Small intestine (tissue), 7 donors: Measurements from ENCODE around the gene CLDN2. TPM values are rescaled to one million over a fixed set of nuclear protein-coding genes. Genes with fewer than 3 reads are reported as not detected.

Source experiments
- DNase-seq, 2 donors: peaks; one replicate each; pipeline versions ENCODE4 v3.0.0 to v3.0.0-alpha.2; 2013
- FAIRE-seq: peaks from 2 replicates; lab custom pipeline; 2012; peaks lifted over from hg19 to GRCh38; lab: Jason Lieb, UNC
- H3K27ac ChIP-seq, 3 donors: one replicate each; pipeline ENCODE4 v1.5.1; 2013; ENCODE audit warnings: low read length in 2 of 3, mild to moderate bottlenecking in 2 of 3, control low read depth in 1 of 3, inconsistent platforms in 1 of 3, low read depth in 1 of 3, moderate library complexity in 1 of 3
- H3K27me3 ChIP-seq, 3 donors: one replicate each; pipeline ENCODE4 v1.6.1; 2013; ENCODE audit warnings: low read length in 3 of 3, inconsistent platforms in 1 of 3; ENCODE audit not compliant: control insufficient read depth in 3 of 3, insufficient read depth in 3 of 3
- H3K36me3 ChIP-seq, 3 donors: one replicate each; pipeline ENCODE4 v1.6.1; 2013; ENCODE audit warnings: low read length in 3 of 3, inconsistent platforms in 1 of 3, low read depth in 1 of 3, mild to moderate bottlenecking in 1 of 3, moderate library complexity in 1 of 3; ENCODE audit not compliant: control insufficient read depth in 3 of 3, insufficient read depth in 2 of 3
- H3K4me1 ChIP-seq, 3 donors: one replicate each; pipeline ENCODE4 v1.6.1; 2013; ENCODE audit warnings: low read length in 2 of 3, inconsistent platforms in 1 of 3, low read depth in 1 of 3, mild to moderate bottlenecking in 1 of 3, moderate library complexity in 1 of 3; ENCODE audit not compliant: control insufficient read depth in 3 of 3, insufficient read depth in 2 of 3
- H3K4me3 ChIP-seq, 3 donors: one replicate each; pipeline ENCODE4 v1.5.1; 2013; ENCODE audit warnings: low read length in 3 of 3, control low read depth in 1 of 3, inconsistent platforms in 1 of 3, low read depth in 1 of 3, mild to moderate bottlenecking in 1 of 3, moderate library complexity in 1 of 3
- H3K9me3 ChIP-seq, 2 donors: one replicate each; pipeline ENCODE4 v1.6.1; 2013; ENCODE audit warnings: low read depth in 1 of 2, low read length in 1 of 2; ENCODE audit not compliant: control insufficient read depth in 2 of 2, insufficient read depth in 1 of 2
- WGBS, 3 donors: extraction: QIAGEN DNeasy Blood & Tissue Kit; methylation state at CpG; one replicate each; pipeline ENCODE4 v1.1.7; 2013; 5-methylcytosine and 5-hydroxymethylcytosine counted together
- polyA plus RNA-seq, 4 donors: library from polyadenylated mRNA; stranded (reverse) in 3 of 4; unstranded in 1 of 4; fragments of 200-250 nt in 3 of 4; fragments of 120-200 nt in 1 of 4; gene quantifications; one replicate each; pipeline versions ENCODE4 v1.2.1 to v1.2.3, GENCODE V29; 2013
- donor health status: healthy with polysubstance abuse.
- donor health status: control.
- donor health status: control.
- donor health status: Bipolar disorder and iron deficiency.
- donor health status: healthy.

CLDN2 gene
- polyA plus RNA-seq, 4 donors, result 1.3 to 156 (median 22.0) TPM

GRCh38 chrX:106928227-106928626 is 8.0 kb downstream of the CLDN2 start:
- H3K9me3 ChIP-seq, result no peaks in the 10 kb centered on the region
- no peaks in the 10 kb centered on the region for H3K27me3 ChIP-seq
- WGBS, 3 donors, result 63 to 66% (median 65%) methylated on average over 4 of the region's 4 CpGs
- H3K4me1 ChIP-seq, result peaks cover 0 to 14% (median 4%) of the 10 kb centered on the region in 3 donors
- no peak for DNase-seq
- no peak for FAIRE-seq
- peak overlapping the region in 2 of 3 donors; percentile 1 to 61 for H3K4me3 ChIP-seq
- peak overlapping the region in 2 of 3 donors; percentile 65 to 90 for H3K27ac ChIP-seq
- peaks cover 0 to 9% (median 0%) of the 10 kb centered on the region in 3 donors for H3K36me3 ChIP-seq

GRCh38 chrX:106931831-106932491 is 11.8 kb downstream of the CLDN2 start:
- no peak for DNase-seq
- Histone ChIP-seq H3K4me3 (peak overlapping the region in 1 of 3 donors; percentile 61), H3K4me1 (peaks cover 0 to 35% (median 4%) of the 10 kb centered on the region in 3 donors), H3K27me3 (no peaks in the 10 kb centered on the region), H3K9me3 (no peaks in the 10 kb centered on the region), H3K27ac (peak overlapping the region; percentile 50 to 90 (median 78)), H3K36me3 (peaks cover 0 to 11% (median 0%) of the 10 kb centered on the region in 3 donors)
- FAIRE-seq, result no peak
- 23 to 60% (median 55%) methylated on average over 3 of the region's 3 CpGs for WGBS, 3 donors

- H3K27me3 ChIP-seq, result no peaks in the 10 kb centered on the region
- peaks cover 0 to 11% (median 0%) of the 10 kb centered on the region in 3 donors for H3K36me3 ChIP-seq
- H3K27ac ChIP-seq, result peak overlapping the region in 2 of 3 donors; percentile 78 to 90
- H3K4me3 ChIP-seq, result peak overlapping the region in 1 of 3 donors; percentile 15
- H3K9me3 ChIP-seq, result no peaks in the 10 kb centered on the region
- FAIRE-seq (no peak), DNase-seq (peak; percentile 82 to 89)
- 24 to 52% (median 40%) methylated on average over 4 of the region's 4 CpGs for WGBS, 3 donors
- H3K4me1 ChIP-seq, result peaks cover 0 to 29% (median 3%) of the 10 kb centered on the region in 3 donors
Observed at GRCh38 chrX:106932492-106932923, 12.3 kb downstream of the CLDN2 start.

- Histone ChIP-seq H3K4me3 (peak overlapping the region in 1 of 3 donors; percentile 15), H3K4me1 (peaks cover 0 to 29% (median 3%) of the 10 kb centered on the region in 3 donors), H3K27ac (peak overlapping the region; percentile 70 to 90 (median 78)), H3K27me3 (no peaks in the 10 kb centered on the region), H3K36me3 (peaks cover 0 to 11% (median 0%) of the 10 kb centered on the region in 3 donors), H3K9me3 (no peaks in the 10 kb centered on the region)
- 27 to 50% (median 40%) methylated on average over 6 of the region's 6 CpGs for WGBS, 3 donors
- no peak for FAIRE-seq
- DNase-seq, result peak in 1 of 2 donors; percentile 68
Observed at GRCh38 chrX:106932960-106933537, 12.8 kb downstream of the CLDN2 start.

- FAIRE-seq, result no peak
- peaks cover 0 to 11% (median 0%) of the 10 kb centered on the region in 3 donors for H3K36me3 ChIP-seq
Observed at GRCh38 chrX:106933538-106933961, 13.3 kb downstream of the CLDN2 start.

GRCh38 chrX:106935175-106935574 is 15.0 kb downstream of the CLDN2 start:
- Histone ChIP-seq H3K9me3 (no peaks in the 10 kb centered on the region), H3K36me3 (peaks cover 0 to 5% (median 0%) of the 10 kb centered on the region in 3 donors), H3K27me3 (no peaks in the 10 kb centered on the region), H3K4me1 (peaks cover 0 to 35% (median 3%) of the 10 kb centered on the region in 3 donors), H3K4me3 (no peak overlapping the region), H3K27ac (peak overlapping the region in 1 of 3 donors; percentile 38)
- no peak for DNase-seq
- WGBS, 3 donors, result 36 to 58% (median 44%) methylated on average over 4 of the region's 4 CpGs
- FAIRE-seq, result no peak

More at GRCh38 chrX:106933538-106933961, 13.3 kb downstream of the CLDN2 start:
- Histone ChIP-seq H3K9me3 (no peaks in the 10 kb centered on the region), H3K4me1 (peaks cover 0 to 29% (median 3%) of the 10 kb centered on the region in 3 donors), H3K4me3 (peak overlapping the region in 1 of 3 donors; percentile 15), H3K27ac (peak overlapping the region; percentile 70 to 90 (median 78)), H3K27me3 (no peaks in the 10 kb centered on the region)
- 4 to 20% (median 5%) methylated on average over 3 of the region's 3 CpGs for WGBS, 3 donors
- peak; percentile 59 to 73 for DNase-seq

GRCh38 chrX:106936246-106936645 is 16.0 kb downstream of the CLDN2 start:
- no peaks in the 10 kb centered on the region for H3K9me3 ChIP-seq
- WGBS, 3 donors, result 48 to 93% (median 76%) methylated on average over 1 of the region's 1 CpG
- no peaks in the 10 kb centered on the region for H3K27me3 ChIP-seq
- peaks cover 0 to 35% (median 1%) of the 10 kb centered on the region in 3 donors for H3K4me1 ChIP-seq
- no peak overlapping the region for H3K4me3 ChIP-seq
- FAIRE-seq (no peak), DNase-seq (no peak)
- peaks cover 0 to 2% (median 2%) of the 10 kb centered on the region in 3 donors for H3K36me3 ChIP-seq
- no peak overlapping the region for H3K27ac ChIP-seq

- peak overlapping the region in 1 of 3 donors; percentile 22 for H3K27ac ChIP-seq
- peaks cover 0 to 18% (median 0%) of the 10 kb centered on the region in 3 donors for H3K4me1 ChIP-seq
- DNase-seq (no peak), FAIRE-seq (no peak)
- peaks cover 0 to 10% (median 4%) of the 10 kb centered on the region in 3 donors for H3K36me3 ChIP-seq
- H3K4me3 ChIP-seq, result no peak overlapping the region
- 73 to 92% (median 91%) methylated on average over 3 of the region's 3 CpGs for WGBS, 3 donors
- no peaks in the 10 kb centered on the region for H3K9me3 ChIP-seq
- H3K27me3 ChIP-seq, result no peaks in the 10 kb centered on the region
Observed at GRCh38 chrX:106939566-106939965, 19.4 kb downstream of the CLDN2 start.
